NCI-H748 (cell line): ENCODE results near the gene CHFR.
"Not testable (repeated sequence)": the region's sequence is repeated elsewhere in the genome, so short reads cannot be mapped to it uniquely, and the experiment has no call there.

Experiments used
- DNase-seq: peaks from one replicate; lab custom pipeline; 2025; ENCODE audit not compliant: unreplicated experiment; lab: John Stamatoyannopoulos, UW

CHFR gene

GRCh38 chr12:132814232-132814631 is 73.2 kb downstream of the CHFR start:
- DNase-seq, result no peak

DNA sequence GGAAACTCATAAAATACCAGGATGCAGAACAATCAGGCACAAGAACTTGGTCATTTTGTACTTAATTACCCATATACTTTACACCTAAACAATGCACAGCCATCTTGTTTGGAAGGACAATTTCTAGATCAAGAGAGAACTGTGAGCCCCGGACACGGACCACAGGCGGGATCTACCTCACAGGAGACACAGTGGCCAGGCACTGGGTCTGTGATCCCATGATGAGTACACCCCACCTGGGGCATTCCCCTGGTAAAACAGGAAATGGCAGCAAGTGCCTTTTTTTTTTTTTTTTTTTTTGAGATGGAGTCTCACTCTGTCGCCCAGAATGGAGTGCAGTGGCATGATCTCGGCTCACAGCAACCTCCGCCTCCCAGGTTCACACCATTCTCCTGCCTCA is 74.0 kb downstream of the CHFR start:
- no peak for DNase-seq

DNA sequence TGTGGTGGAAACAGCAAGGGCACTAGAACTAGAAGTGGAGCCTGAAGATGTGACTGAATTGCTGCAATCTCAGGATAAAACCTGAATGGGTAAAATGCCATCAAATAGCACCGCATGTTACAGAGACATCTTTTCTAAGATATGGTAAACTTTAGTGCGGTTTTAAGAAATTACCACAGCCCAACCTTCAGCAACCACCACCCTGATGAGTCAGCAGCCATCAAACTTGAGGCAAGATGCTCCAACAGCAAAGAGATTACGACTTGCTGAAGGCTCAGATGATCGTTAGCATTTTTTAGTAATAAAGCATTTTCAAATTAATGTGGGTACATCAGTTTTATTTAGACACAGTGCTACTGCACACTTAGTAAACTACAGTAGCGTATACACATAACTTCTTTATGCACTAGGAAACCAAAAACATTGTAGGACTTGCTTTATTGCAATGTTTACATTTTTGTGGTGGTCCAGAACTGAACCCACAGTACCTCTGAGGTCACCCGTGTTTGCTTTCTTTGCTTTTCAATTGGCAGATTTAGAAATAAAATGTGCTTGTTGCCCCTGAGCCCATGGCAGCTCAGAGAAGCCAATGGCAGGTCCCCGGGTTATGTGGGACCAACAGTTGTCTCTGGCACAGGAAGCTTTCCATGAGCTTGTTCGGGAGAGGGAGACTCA is 74.6 kb downstream of the CHFR start:
- no peak for DNase-seq

DNA sequence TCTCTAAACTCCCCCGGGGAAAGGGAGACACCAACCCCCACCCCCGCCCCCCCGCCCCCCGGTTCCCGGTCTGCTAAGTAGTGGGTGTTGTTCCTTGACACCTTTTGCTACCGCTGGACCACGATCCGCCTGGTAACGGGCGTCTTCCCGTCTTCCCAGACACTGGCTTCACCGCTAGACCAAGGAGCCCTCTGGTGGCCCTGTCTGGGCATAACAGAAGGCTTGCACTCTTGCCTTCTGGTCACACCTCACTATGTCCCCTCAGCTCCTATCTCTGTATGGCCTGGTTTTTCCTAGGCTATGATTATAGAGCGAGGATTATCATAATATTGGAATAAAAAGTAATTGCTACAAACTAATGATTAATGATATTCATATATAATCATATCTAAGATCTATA is 78.0 kb downstream of the CHFR start:
- DNase-seq, result peak; percentile 7

DNA sequence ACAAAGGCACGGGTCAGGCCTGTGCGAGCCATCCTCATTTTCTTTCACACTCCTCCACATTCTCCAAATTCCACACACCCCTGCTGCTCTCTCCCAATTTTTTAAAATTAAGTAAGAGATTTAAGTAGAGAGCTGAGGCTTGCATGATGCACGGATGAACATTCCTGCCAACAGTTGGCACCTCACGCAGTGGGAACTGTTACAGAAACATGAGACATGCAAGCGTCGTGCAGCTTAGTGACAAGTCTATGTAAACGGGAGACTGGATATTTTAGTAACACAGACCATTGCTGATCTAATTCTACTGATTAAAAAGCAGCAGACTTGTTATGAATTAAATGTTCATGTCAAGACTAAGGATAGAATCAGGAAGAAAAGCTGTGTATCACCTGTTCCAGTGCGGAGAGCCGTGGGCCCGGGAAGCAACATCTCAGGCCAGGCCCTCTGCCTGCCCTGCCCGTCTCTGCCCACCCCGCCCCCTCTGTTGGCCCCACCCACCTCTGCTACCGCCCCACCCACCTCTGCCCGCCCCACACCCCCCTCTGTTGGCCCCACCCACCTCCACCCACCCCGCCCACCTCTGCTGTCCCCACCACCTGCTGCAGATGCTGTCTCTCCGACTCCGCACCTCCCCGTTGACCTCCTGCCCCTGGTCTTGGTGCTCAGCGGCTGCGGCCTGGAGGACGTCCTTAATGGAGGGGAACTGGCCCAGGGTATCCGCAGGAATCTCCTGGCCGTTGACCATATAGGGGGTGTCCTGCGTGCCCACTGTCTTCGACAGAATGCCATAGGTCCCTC is 79.9 kb downstream of the CHFR start:
- DNase-seq, result no peak

DNA sequence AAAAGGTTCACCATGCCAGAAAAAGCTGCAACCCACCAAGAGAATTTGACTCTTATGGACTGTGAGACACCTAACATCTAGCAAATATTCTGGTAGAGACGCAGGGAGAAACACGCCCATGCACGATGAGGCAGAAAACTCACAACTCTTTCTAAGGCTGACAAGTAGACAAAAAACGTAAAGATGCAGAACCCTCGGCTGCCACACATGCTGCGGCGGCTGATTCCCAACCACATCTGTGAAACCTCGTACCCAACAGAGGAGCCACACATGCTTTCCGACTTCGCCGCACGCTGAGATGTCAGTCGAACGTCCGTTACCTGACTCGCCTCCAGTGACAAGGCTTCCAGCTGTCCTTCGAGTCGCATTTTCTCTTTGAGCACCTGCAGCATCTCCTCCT is 80.5 kb downstream of the CHFR start:
- no peak for DNase-seq

- DNase-seq, result no peak
Measured at GRCh38 chr12:132804426-132804861, 83.0 kb downstream of the CHFR start.

DNA sequence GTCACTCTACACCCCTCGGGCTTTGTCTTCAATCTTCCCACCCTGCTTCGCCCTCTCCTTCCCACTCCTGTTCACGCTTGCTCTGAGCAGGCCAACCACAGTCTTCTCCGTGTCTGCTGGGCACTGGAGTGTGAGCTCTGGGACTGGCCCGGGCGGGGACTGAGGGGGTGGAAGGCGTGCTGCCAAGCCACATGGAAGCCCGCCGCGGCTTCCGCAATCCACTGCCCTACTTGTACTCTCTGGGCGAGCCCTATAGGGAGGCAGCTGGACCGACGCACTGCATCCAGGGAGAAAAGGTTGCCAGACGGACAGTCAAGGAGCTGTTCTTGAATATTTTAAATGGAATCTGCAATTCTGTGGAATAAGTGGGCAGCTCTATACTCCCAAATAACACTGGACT is 83.5 kb downstream of the CHFR start:
- no peak for DNase-seq

GRCh38 chr12:132803125-132803524 is 84.3 kb downstream of the CHFR start:
- DNase-seq, result no peak

DNA sequence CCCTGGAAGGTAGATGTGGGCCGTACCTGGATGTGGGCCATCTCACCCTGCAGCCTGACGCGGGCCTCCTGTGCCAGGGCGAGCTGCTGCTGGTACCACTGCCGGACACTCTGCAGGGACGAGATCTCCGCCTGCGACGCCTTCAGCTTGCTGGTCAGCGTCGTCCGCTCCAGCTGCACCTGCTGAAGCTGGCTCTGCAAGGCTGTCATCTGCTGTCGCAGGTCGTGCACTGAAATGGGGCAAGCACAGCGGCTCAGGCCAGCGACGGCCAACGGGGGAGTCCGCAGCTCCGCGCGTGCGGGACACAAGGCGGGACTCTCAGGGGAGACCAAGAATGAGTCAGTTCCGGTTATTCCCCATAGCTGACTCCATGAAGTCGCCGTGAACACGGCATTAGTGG is 85.7 kb downstream of the CHFR start:
- no peak for DNase-seq

DNA sequence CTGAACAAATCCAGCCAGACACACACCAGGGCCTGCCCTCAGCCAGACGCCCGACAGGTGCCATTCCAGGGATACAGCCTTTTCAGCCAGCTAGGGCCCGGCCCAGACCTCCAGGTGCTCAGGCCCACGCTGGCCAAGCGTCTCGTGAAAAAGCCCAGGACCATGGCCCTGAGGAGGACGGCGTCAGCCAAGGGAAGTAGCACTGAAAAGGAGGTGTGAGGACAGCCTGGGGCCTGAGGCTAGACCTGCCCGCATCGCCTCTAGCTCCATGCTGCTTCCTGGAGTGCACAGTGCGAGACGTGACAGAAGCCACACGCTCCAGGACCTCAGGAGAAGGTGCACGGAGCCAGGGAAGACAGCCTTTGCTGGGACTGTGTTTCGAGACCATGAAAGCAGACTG is 88.6 kb downstream of the CHFR start:
- no peak for DNase-seq

DNA sequence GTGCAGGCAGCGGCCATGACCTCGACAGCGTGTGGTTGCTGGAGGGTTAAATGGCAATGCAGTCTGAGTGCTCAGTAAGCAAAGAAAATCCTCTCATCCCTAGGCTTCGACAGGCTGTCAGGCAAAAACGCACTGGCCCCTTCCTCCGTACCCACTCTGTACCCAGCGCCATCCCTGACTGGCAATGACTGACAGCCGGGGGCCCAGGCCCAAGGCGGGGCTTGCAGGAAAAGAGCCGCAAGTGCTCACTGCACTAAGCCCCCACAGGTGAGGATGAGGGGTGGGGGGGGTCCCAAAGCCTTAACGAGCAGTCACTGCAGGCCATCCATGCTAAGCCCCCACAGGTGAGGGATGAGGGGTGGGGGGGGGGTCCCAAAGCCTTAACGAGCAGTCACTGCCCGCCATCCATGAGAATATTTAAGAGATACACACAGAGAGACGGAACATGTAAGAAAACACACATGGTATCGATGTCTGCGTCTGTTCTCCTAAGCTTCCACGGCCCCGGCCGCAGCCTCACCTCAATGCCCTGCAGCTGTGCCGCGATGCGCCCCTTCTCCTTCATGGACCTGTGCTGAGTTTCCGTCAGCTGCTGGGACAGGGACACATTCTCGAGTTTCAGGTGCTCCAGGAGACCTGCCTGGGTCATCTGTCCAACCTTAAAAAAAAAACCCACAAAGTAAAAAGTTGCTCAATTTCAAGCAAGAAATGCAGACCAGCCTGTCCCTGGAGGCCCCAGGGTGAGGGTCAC is 89.4 kb downstream of the CHFR start:
- DNase-seq, result no peak

DNA sequence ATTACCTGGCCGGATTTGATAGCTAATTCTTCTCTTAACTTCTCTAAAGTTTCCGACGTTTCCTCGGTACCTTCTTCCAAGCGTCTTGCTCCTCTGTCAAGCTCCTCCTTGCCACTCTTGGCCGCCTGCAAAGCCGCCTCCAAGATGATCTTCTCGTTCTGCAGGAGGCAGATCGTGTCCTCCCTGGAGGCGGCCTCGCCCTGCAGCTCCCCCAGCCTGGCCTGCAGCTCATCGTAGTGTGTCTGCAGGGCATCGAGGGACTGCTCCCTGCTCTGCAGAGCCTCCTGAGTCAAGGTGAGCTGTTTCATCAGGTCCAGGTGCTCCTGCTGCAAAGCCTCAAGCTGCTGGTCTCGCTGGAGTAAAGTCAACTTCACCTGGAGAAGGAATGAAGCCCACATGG is 91.6 kb downstream of the CHFR start:
- no peak for DNase-seq

GRCh38 chr12:132791940-132792339 is 95.5 kb downstream of the CHFR start:
- DNase-seq, result not testable (repeated sequence)

DNA sequence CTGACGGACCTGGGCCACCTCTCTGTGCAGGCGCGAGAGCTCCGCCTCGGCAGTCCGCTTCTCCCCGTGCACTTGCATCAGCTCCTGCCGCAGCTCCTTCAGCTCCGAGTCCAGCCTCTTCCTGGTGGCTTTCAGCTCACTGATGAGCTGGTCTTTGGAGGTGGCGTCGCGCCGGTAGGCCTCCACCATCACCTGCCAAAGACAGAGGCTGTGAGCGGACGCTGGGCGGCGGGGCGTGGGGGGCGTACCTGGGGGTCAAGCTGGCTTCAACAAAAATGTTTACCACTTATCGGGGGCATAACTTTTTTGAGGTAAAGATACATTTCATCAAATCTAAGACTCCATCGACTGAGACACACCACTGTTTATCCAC is 98.3 kb downstream of the CHFR start:
- DNase-seq, result no peak

DNA sequence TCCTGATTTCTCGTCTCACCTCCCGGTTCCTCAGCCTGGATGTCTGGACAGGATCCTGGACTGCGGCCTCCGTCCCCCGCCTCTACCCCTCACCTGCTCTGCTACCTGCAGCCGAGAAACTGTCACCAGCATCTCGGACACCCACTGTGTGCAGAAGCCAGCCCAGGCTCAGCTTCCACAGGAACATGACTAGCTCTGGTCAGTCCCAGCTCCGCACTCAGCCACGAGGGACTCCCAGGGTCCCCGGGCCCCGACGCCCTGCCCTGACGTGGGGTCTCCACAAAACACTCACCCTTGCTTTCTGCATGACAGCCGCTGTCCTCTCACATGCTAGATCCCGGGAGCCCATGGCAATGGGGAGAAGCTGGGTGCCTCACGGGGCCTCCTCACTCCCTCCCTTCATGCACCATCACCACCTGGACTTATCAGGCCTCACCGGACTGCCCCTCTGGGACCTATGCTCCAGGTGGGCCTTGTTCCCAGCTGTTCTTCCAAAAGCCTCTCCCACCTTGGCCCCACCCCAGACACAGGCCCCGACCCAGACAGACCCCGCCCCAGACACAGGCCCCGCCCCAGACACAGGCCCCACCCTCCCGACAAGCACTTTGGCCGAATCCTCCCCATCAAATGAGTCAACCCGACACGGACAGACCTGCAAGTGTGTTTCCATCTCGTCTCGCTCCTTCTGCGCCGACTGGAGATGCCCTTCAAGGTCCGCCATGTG is 98.9 kb downstream of the CHFR start:
- DNase-seq, result no peak

GRCh38 chr12:132787877-132788276 is 99.5 kb downstream of the CHFR start:
- no peak for DNase-seq

DNA sequence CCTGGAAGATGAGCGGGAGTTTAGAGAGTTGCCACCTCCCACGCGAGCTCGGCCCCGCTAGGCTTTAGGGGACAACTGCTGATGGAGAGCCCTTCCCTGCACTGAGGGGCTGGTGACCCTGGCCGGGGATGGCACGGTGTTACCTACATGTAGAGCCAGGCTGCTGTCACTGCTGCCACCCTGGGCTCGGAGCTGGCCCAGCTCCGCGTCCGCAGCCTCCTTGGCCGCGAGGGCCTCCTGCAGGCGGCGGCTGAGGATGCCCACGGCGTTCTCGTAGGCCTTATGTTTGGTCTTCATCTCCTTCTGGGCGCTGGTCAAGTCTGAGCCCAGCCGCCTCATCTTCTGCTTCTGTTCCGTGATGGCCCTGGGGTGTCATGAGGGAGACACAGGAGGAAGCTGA is 101.2 kb downstream of the CHFR start:
- no peak for DNase-seq

DNA sequence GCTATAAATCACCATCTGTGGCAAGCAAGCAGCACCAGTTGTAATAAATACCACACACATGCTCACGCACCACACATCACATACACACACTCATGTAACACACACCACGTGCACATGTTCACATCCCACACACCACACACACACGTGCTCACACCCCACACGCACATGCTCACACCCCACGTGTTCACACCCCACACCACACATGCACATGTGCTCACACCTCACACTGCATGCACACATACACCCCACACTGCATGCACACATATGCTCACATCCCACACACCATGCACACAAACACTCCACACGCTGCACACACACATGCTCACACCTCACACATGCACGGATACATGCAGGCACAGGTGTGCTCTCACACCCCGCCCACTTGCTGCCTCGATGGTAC is 102.8 kb downstream of the CHFR start:
- no peak for DNase-seq

GRCh38 chr12:132783917-132784531 is 103.4 kb downstream of the CHFR start:
- no peak for DNase-seq
